Karpas-422 (cell line): ENCODE data around the gene EPB41L2. TPM values are rescaled to one million over a fixed set of nuclear protein-coding genes. Genes with fewer than 3 reads are reported as not detected.

Experiments used
- DNase-seq: peaks from one replicate; pipeline ENCODE4 v3.0.0-alpha.2; 2015
- H2AFZ ChIP-seq: fragments of 200-600 bp; sonication (generic); 2 replicates; pipeline ENCODE4 v1.6.1; 2014; ENCODE audit warnings: antibody characterized with exemption, low read length, mixed read lengths
- H3K27ac ChIP-seq: fragments of 200-600 bp; sonication (generic); 2 replicates; pipeline ENCODE4 v1.5.1; 2014; ENCODE audit warnings: mild to moderate bottlenecking, low read length, moderate library complexity
- H3K27me3 ChIP-seq: fragments of 200-600 bp; sonication (generic); 2 replicates; pipeline ENCODE4 v1.6.1; 2014; ENCODE audit warnings: low read length, mixed read lengths
- H3K36me3 ChIP-seq: fragments of 200-600 bp; sonication (generic); 2 replicates; pipeline ENCODE4 v1.6.1; 2014; ENCODE audit warnings: low read length, mixed read lengths; ENCODE audit not compliant: insufficient read depth
- H3K4me1 ChIP-seq: fragments of 200-600 bp; sonication (generic); 2 replicates; pipeline ENCODE4 v1.6.1; 2014; ENCODE audit warnings: mild to moderate bottlenecking, low read length, mixed read lengths
- H3K4me2 ChIP-seq: fragments of 200-600 bp; sonication (generic); 2 replicates; pipeline ENCODE4 v1.6.1; 2014; ENCODE audit warnings: low read length, low read depth, mild to moderate bottlenecking; ENCODE audit not compliant: poor library complexity, severe bottlenecking
- H3K4me3 ChIP-seq: fragments of 200-600 bp; sonication (generic); 2 replicates; pipeline ENCODE4 v1.5.1; 2014; ENCODE audit warnings: mild to moderate bottlenecking, antibody characterized with exemption, low read length, mixed read lengths
- H3K79me2 ChIP-seq: fragments of 200-600 bp; sonication (generic); 2 replicates; pipeline ENCODE4 v1.6.1; 2014; ENCODE audit warnings: mild to moderate bottlenecking, low read length, mixed read lengths
- H3K9ac ChIP-seq: fragments of 200-600 bp; sonication (generic); 2 replicates; pipeline ENCODE4 v1.6.0; 2014; ENCODE audit warnings: low read length
- H3K9me2 ChIP-seq: fragments of 200-600 bp; sonication (generic), shearing (Covaris generic); replicated peaks from 2 replicates; pipeline ENCODE4 v1.6.0; 2014; ENCODE audit warnings: mild to moderate bottlenecking, low read length, moderate library complexity; ENCODE audit not compliant: insufficient read depth
- H3K9me3 ChIP-seq: fragments of 300-700, 200-600 bp; sonication (generic); 2 replicates; pipeline ENCODE4 v1.6.1; 2014; ENCODE audit warnings: low read length, mixed read lengths
- H4K20me1 ChIP-seq: fragments of 200-600 bp; sonication (generic); 2 replicates; pipeline ENCODE4 v1.6.1; 2014; ENCODE audit warnings: mild to moderate bottlenecking, antibody characterized with exemption, low read length, low read depth; ENCODE audit not compliant: insufficient read depth
- total RNA-seq: library from RNA; depleted of rRNA; stranded (reverse); fragments of >200 nt; shearing (Covaris generic); gene quantifications from 2 replicates; pipeline ENCODE4 v1.2.3, GENCODE V29; 2014; ENCODE audit warnings: low replicate concordance

EPB41L2 gene
- total RNA-seq, 1 experiment from 2014 or later = 1.7 TPM

- Histone ChIP-seq H3K79me2 (no peaks in the 10 kb centered on the region), H3K4me2 (no peak overlapping the region)
These were observed 228.4 kb downstream of the EPB41L2 start for GRCh38 chr6:130834482-130835251.

GRCh38 chr6:130833569-130833968 lies 229.5 kb downstream of the EPB41L2 start:
- H3K36me3 ChIP-seq = no peaks in the 10 kb centered on the region
- no peak overlapping the region for H3K4me3 ChIP-seq
- H3K79me2 ChIP-seq = no peaks in the 10 kb centered on the region
- H4K20me1 ChIP-seq = no peaks in the 10 kb centered on the region
- H3K9me3 ChIP-seq = no peaks in the 10 kb centered on the region
- H2AFZ ChIP-seq = no peak overlapping the region
- H3K4me2 ChIP-seq = no peak overlapping the region
- H3K27ac ChIP-seq = no peak overlapping the region
- no peak for DNase-seq
- H3K9me2 ChIP-seq = no peaks in the 10 kb centered on the region
- H3K27me3 ChIP-seq = no peaks in the 10 kb centered on the region
- H3K4me1 ChIP-seq = no peaks in the 10 kb centered on the region
- H3K9ac ChIP-seq = no peak overlapping the region

More at GRCh38 chr6:130834482-130835251, 228.4 kb downstream of the EPB41L2 start:
- Histone ChIP-seq H3K27me3 (no peaks in the 10 kb centered on the region), H3K4me3 (no peak overlapping the region), H3K9me3 (no peaks in the 10 kb centered on the region), H4K20me1 (no peaks in the 10 kb centered on the region), H3K9me2 (no peaks in the 10 kb centered on the region), H3K4me1 (no peaks in the 10 kb centered on the region), H3K27ac (no peak overlapping the region), H3K9ac (no peak overlapping the region), H2AFZ (no peak overlapping the region), H3K36me3 (no peaks in the 10 kb centered on the region)
- no peak for DNase-seq

GRCh38 chr6:130831607-130832006 lies 231.4 kb downstream of the EPB41L2 start:
- Histone ChIP-seq H3K9ac (no peak overlapping the region), H3K4me3 (no peak overlapping the region), H3K4me1 (no peaks in the 10 kb centered on the region), H3K27ac (no peak overlapping the region), H3K9me3 (no peaks in the 10 kb centered on the region), H3K27me3 (no peaks in the 10 kb centered on the region), H4K20me1 (no peaks in the 10 kb centered on the region), H3K36me3 (no peaks in the 10 kb centered on the region), H3K4me2 (no peak overlapping the region), H2AFZ (no peak overlapping the region), H3K79me2 (no peaks in the 10 kb centered on the region), H3K9me2 (no peaks in the 10 kb centered on the region)
- no peak for DNase-seq

- H3K9me2 ChIP-seq = no peaks in the 10 kb centered on the region
- H3K27me3 ChIP-seq = no peaks in the 10 kb centered on the region
- H3K27ac ChIP-seq = no peak overlapping the region
- no peaks in the 10 kb centered on the region for H3K36me3 ChIP-seq
- H3K9ac ChIP-seq = no peak overlapping the region
- H3K9me3 ChIP-seq = no peaks in the 10 kb centered on the region
- H4K20me1 ChIP-seq = no peaks in the 10 kb centered on the region
- no peak overlapping the region for H2AFZ ChIP-seq
- no peak for DNase-seq
- no peak overlapping the region for H3K4me2 ChIP-seq
- H3K4me3 ChIP-seq = no peak overlapping the region
- no peaks in the 10 kb centered on the region for H3K79me2 ChIP-seq
- H3K4me1 ChIP-seq = no peaks in the 10 kb centered on the region
These were observed 233.6 kb downstream of the EPB41L2 start for GRCh38 chr6:130829333-130829910.

- no peak for DNase-seq
- no peaks in the 10 kb centered on the region for H3K27me3 ChIP-seq
- H3K79me2 ChIP-seq = no peaks in the 10 kb centered on the region
- H3K9me3 ChIP-seq = no peaks in the 10 kb centered on the region
- no peaks in the 10 kb centered on the region for H3K36me3 ChIP-seq
- no peak within 1 kb of the TSS for H2AFZ ChIP-seq
- H3K9ac ChIP-seq = no peak within 1 kb of the TSS
- no peak within 1 kb of the TSS for H3K4me3 ChIP-seq
- H3K4me2 ChIP-seq = no peak within 1 kb of the TSS
- no peak within 1 kb of the TSS for H3K27ac ChIP-seq
- H4K20me1 ChIP-seq = no peaks in the 10 kb centered on the region
- no peaks in the 10 kb centered on the region for H3K4me1 ChIP-seq
- H3K9me2 ChIP-seq = no peaks in the 10 kb centered on the region
These were observed 235.5 kb downstream of the EPB41L2 start, which contains the start of gene SMLR1 for GRCh38 chr6:130827247-130828149. Gene SMLR1 (plus strand): TSS chr6:130827406. CDS start chr6:130827414, 8 bp downstream.

GRCh38 chr6:130826442-130827246 lies 236.4 kb downstream of the EPB41L2 start:
- Histone ChIP-seq H4K20me1 (no peaks in the 10 kb centered on the region), H3K9me3 (no peaks in the 10 kb centered on the region), H3K79me2 (no peaks in the 10 kb centered on the region), H3K9me2 (no peaks in the 10 kb centered on the region), H3K27ac (no peak overlapping the region), H3K4me3 (no peak overlapping the region), H3K4me1 (no peaks in the 10 kb centered on the region), H3K36me3 (no peaks in the 10 kb centered on the region), H2AFZ (no peak overlapping the region), H3K9ac (no peak overlapping the region), H3K4me2 (no peak overlapping the region), H3K27me3 (no peaks in the 10 kb centered on the region)
- no peak for DNase-seq

- no peaks in the 10 kb centered on the region for H3K36me3 ChIP-seq
- DNase-seq = no peak
- H3K27ac ChIP-seq = no peak overlapping the region
- no peak overlapping the region for H3K4me2 ChIP-seq
- no peak overlapping the region for H3K4me3 ChIP-seq
- no peaks in the 10 kb centered on the region for H4K20me1 ChIP-seq
- H2AFZ ChIP-seq = no peak overlapping the region
- no peaks in the 10 kb centered on the region for H3K9me3 ChIP-seq
- H3K4me1 ChIP-seq = no peaks in the 10 kb centered on the region
- H3K79me2 ChIP-seq = no peaks in the 10 kb centered on the region
- no peaks in the 10 kb centered on the region for H3K9me2 ChIP-seq
- H3K9ac ChIP-seq = no peak overlapping the region
- no peaks in the 10 kb centered on the region for H3K27me3 ChIP-seq
These were observed 237.1 kb downstream of the EPB41L2 start for GRCh38 chr6:130825772-130826441.
